GM19468 (cell line): ENCODE measurements around the gene FOXS1.
"Not testable (repeated sequence)": the region's sequence is repeated elsewhere in the genome, so short reads cannot be mapped to it uniquely, and the experiment has no call there.

ENCODE experiments used
- ATAC-seq: cut with Tn5 transposase; IDR thresholded peaks from one replicate; pipeline ENCODE4 v1.9.1; 2021; ENCODE audit warnings: mild to moderate bottlenecking, moderate library complexity, moderate number of reproducible peaks; ENCODE audit not compliant: unreplicated experiment; ENCODE audit errors: extremely low read depth

FOXS1 gene

GRCh38 chr20:31840906-31841816, 4.2 kb downstream of the FOXS1 start:
- no peak for ATAC-seq

GRCh38 chr20:31839782-31840487, 5.5 kb downstream of the FOXS1 start:
- ATAC-seq = no peak

- ATAC-seq = no peak
Observed at GRCh38 chr20:31838646-31839292, 6.6 kb downstream of the FOXS1 start.

- ATAC-seq = no peak
Observed at GRCh38 chr20:31837896-31838397, 7.5 kb downstream of the FOXS1 start.

- no peak for ATAC-seq
Observed at GRCh38 chr20:31836853-31837608, 8.4 kb downstream of the FOXS1 start.

- ATAC-seq = no peak
Observed at GRCh38 chr20:31835977-31836852, 9.2 kb downstream of the FOXS1 start.

- no peak for ATAC-seq
Observed at GRCh38 chr20:31835554-31835953, 9.8 kb downstream of the FOXS1 start.

GRCh38 chr20:31833931-31834521, 11.4 kb downstream of the FOXS1 start:
- no peak for ATAC-seq

- no peak for ATAC-seq
Observed at GRCh38 chr20:31833130-31833930, 12.1 kb downstream of the FOXS1 start.

GRCh38 chr20:31831771-31832306, 13.6 kb downstream of the FOXS1 start:
- no peak for ATAC-seq

- ATAC-seq = no peak
Observed at GRCh38 chr20:31831211-31831610, 14.2 kb downstream of the FOXS1 start.

GRCh38 chr20:31830406-31830981, 14.9 kb downstream of the FOXS1 start:
- ATAC-seq = no peak

GRCh38 chr20:31829731-31830130, 15.7 kb downstream of the FOXS1 start:
- ATAC-seq = no peak

- ATAC-seq = not testable (repeated sequence)
Observed at GRCh38 chr20:31828016-31828415, 17.4 kb downstream of the FOXS1 start.

GRCh38 chr20:31827059-31827458, 18.3 kb downstream of the FOXS1 start:
- ATAC-seq = no peak

GRCh38 chr20:31826074-31826473, 19.3 kb downstream of the FOXS1 start:
- no peak for ATAC-seq
